Suprapubic skin (tissue), 4 donors: ENCODE measurements around the gene GEN1. TPM values are rescaled to one million over a fixed set of nuclear protein-coding genes. Genes with fewer than 3 reads are reported as not detected.

ENCODE experiments used
- DNase-seq, 2 donors: peaks; one replicate each; pipeline ENCODE4 v3.0.0-alpha.2; 2019; ENCODE audit warnings: low spot score in 2 of 2
- H3K27ac ChIP-seq: fragments of 200-600 bp; sonication (generic); one replicate; pipeline ENCODE4 v1.5.1; 2019
- H3K27me3 ChIP-seq: fragments of 200-600 bp; sonication (generic); one replicate; pipeline ENCODE4 v1.5.1; 2019
- H3K36me3 ChIP-seq: fragments of 200-600 bp; sonication (generic); one replicate; pipeline ENCODE4 v1.5.1; 2019
- H3K4me1 ChIP-seq: fragments of 200-600 bp; sonication (generic); one replicate; pipeline ENCODE4 v1.5.1; 2019
- H3K4me3 ChIP-seq: fragments of 200-600 bp; sonication (generic); one replicate; pipeline ENCODE4 v1.5.1; 2019; ENCODE audit warnings: mild to moderate bottlenecking
- H3K9me3 ChIP-seq: fragments of 200-600 bp; sonication (generic); one replicate; pipeline ENCODE4 v1.5.1; 2019
- CTCF ChIP-seq, 2 donors: fragments of 200-600 bp in 1 of 2; fragments of 450-650 bp in 1 of 2; sonication (generic) in 1 of 2; IDR thresholded peaks; one replicate each; pipeline ENCODE4 v1.5.1; 2016 to 2019; ENCODE audit warnings: antibody characterized with exemption in 2 of 2, mild to moderate bottlenecking in 1 of 2, moderate library complexity in 1 of 2
- EP300 ChIP-seq: sonication (generic); formaldehyde crosslinking; IDR thresholded peaks from one replicate; pipeline ENCODE4 v1.6.1; 2017; ENCODE audit warnings: antibody characterized with exemption
- POLR2A ChIP-seq, 2 donors: fragments of 450-650 bp; IDR thresholded peaks; one replicate each; pipeline ENCODE4 v1.6.1; 2017; ENCODE audit warnings: antibody characterized with exemption in 2 of 2, mild to moderate bottlenecking in 2 of 2, moderate library complexity in 2 of 2
- POLR2AphosphoS5 ChIP-seq, 3 donors: sonication (generic); formaldehyde crosslinking; IDR thresholded peaks; one replicate each; pipeline ENCODE4 v1.6.1; 2017; ENCODE audit warnings: antibody characterized with exemption in 3 of 3
- WGBS: methylation state at CpG from one replicate; pipeline ENCODE4 v1.1.5; 2018; 5-methylcytosine and 5-hydroxymethylcytosine counted together
- total RNA-seq, 4 donors: library from RNA; depleted of rRNA; stranded (reverse); fragments of >200 nt; gene quantifications; one replicate each; pipeline ENCODE4 v1.1.0, GENCODE V29; 2016

Gene GEN1
- total RNA-seq, 4 donors from 2014 or later, result 8.9 to 15.2 (median 11.6) TPM

GRCh38 chr2:17827785-17828184 is 73.8 kb downstream of the GEN1 start:
- Histone ChIP-seq H3K4me3 (no peak overlapping the region), H3K27me3 (peaks cover 3% of the 10 kb centered on the region), H3K9me3 (no peaks in the 10 kb centered on the region), H3K36me3 (no peaks in the 10 kb centered on the region), H3K4me1 (peaks cover 7% of the 10 kb centered on the region), H3K27ac (no peak overlapping the region)
- no peak for DNase-seq
- 87% methylated on average over 2 of the region's 2 CpGs for WGBS
- TF ChIP-seq EP300, result no peak
- no peak for TF ChIP-seq POLR2A (IDR thresholded peaks at IDR 0.05)
- TF ChIP-seq CTCF (IDR thresholded peaks at IDR 0.05), result no peak
- no peak for TF ChIP-seq POLR2AphosphoS5 (IDR thresholded peaks at IDR 0.05)

GRCh38 chr2:17830053-17831034 is 76.4 kb downstream of the GEN1 start:
- WGBS, result 14% methylated on average over 29 of the region's 37 CpGs
- Histone ChIP-seq H3K9me3 (no peaks in the 10 kb centered on the region), H3K4me3 (peak overlapping the region; percentile 27), H3K27ac (no peak overlapping the region), H3K27me3 (peaks cover 3% of the 10 kb centered on the region), H3K36me3 (no peaks in the 10 kb centered on the region), H3K4me1 (peaks cover 7% of the 10 kb centered on the region)
- no peak for TF ChIP-seq POLR2AphosphoS5 (IDR thresholded peaks at IDR 0.05)
- no peak for TF ChIP-seq POLR2A (IDR thresholded peaks at IDR 0.05)
- TF ChIP-seq EP300, result no peak
- TF ChIP-seq CTCF (IDR thresholded peaks at IDR 0.05), result peak; percentile 10 to 79
- DNase-seq, result no peak

GRCh38 chr2:17835516-17835915 is 81.6 kb downstream of the GEN1 start:
- Histone ChIP-seq H3K4me1 (peaks cover 4% of the 10 kb centered on the region), H3K9me3 (no peaks in the 10 kb centered on the region), H3K27ac (no peak overlapping the region), H3K27me3 (peaks cover 3% of the 10 kb centered on the region), H3K36me3 (no peaks in the 10 kb centered on the region), H3K4me3 (no peak overlapping the region)
- no peak for TF ChIP-seq EP300
- TF ChIP-seq POLR2AphosphoS5 (IDR thresholded peaks at IDR 0.05), result no peak
- TF ChIP-seq CTCF (IDR thresholded peaks at IDR 0.05), result no peak
- no peak for TF ChIP-seq POLR2A (IDR thresholded peaks at IDR 0.05)
- 87% methylated on average over 2 of the region's 2 CpGs for WGBS
- DNase-seq, result no peak

Other genes with a start within 250 kb of the GEN1 start
- under 1 TPM in 3 of 4 donors, not detected in 1; 0.11 to 0.89 (median 0.18) TPM for gene RAD51AP2, start 235.7 kb upstream of the GEN1 start, total RNA-seq
- 10 to 100 TPM in 3 of 4 donors, 1 to 10 TPM in 1; 6.0 to 18.8 (median 15.2) TPM for gene VSNL1, start 213.4 kb upstream of the GEN1 start, total RNA-seq
- gene SMC6, start 328 bp upstream of the GEN1 start, total RNA-seq, result 10 to 100 TPM; 22.5 to 34.0 (median 26.9) TPM
- not detected for gene MSGN1, start 62.3 kb downstream of the GEN1 start, total RNA-seq
- 10 to 100 TPM; 16.2 to 34.8 (median 22.6) TPM for gene KCNS3, start 124.5 kb downstream of the GEN1 start, total RNA-seq